Hepatocyte (in vitro differentiated cells): Measurements from ENCODE around the gene TCAF1.

Experiments
- CTCF ChIP-seq: fragments of 200-600 bp; sonication (generic); IDR thresholded peaks from 2 replicates; pipeline ENCODE4 v1.5.1; 2016; ENCODE audit warnings: antibody characterized with exemption, mild to moderate bottlenecking; ENCODE audit not compliant: poor library complexity
- EZH2 ChIP-seq: fragments of 200-600 bp; sonication (generic); IDR thresholded peaks from 2 replicates; pipeline ENCODE4 v1.6.1; 2016; ENCODE audit warnings: antibody characterized with exemption, mild to moderate bottlenecking, borderline replicate concordance
- EZH2phosphoT487 ChIP-seq: fragments of 200-600 bp; sonication (generic); IDR thresholded peaks from one replicate; pipeline ENCODE4 v1.6.1; 2018; ENCODE audit warnings: antibody characterized with exemption, mild to moderate bottlenecking, low read depth, moderate library complexity; ENCODE audit not compliant: unreplicated experiment, severe bottlenecking

GRCh38 chr7:143905509-143905908 is 3.5 kb upstream of the TCAF1 start:
- TF ChIP-seq CTCF (no peak), EZH2phosphoT487 (no peak), EZH2 (no peak)
